RWPE2 (cell line): ENCODE measurements around the gene SMG6.

Experiments used
- ATAC-seq: fragments of 200-7000 bp; cut with Tn5 transposase; 3 replicates; pipeline ENCODE4 v1.9.1; 2021; ENCODE audit warnings: low read depth
- DNase-seq: peaks from one replicate; pipeline ENCODE4 v3.0.0-alpha.2; 2020; ENCODE audit warnings: low spot score
- H3K27ac ChIP-seq: fragments of 450-650 bp; 2 replicates; pipeline ENCODE4 v1.5.1; 2017; ENCODE audit warnings: mild to moderate bottlenecking; ENCODE audit not compliant: poor library complexity, severe bottlenecking
- H3K27me3 ChIP-seq: fragments of 250-450 bp; sonication (Bioruptor Pico); 2 replicates; pipeline ENCODE4 v1.5.1; 2021; ENCODE audit warnings: mild to moderate bottlenecking, moderate library complexity; ENCODE audit not compliant: insufficient read depth, poor library complexity, severe bottlenecking
- H3K36me3 ChIP-seq: fragments of 250-450 bp; sonication (Bioruptor Pico); 2 replicates; pipeline ENCODE4 v1.5.1; 2020; ENCODE audit warnings: low read depth, mild to moderate bottlenecking, moderate library complexity
- H3K4me1 ChIP-seq: fragments of 250-450 bp; sonication (Bioruptor Pico); 2 replicates; pipeline ENCODE4 v1.5.1; 2021; ENCODE audit warnings: mild to moderate bottlenecking, moderate library complexity; ENCODE audit not compliant: insufficient read depth, poor library complexity, severe bottlenecking
- H3K4me3 ChIP-seq: fragments of 250-450 bp; sonication (Bioruptor Pico); 2 replicates; pipeline ENCODE4 v1.5.1; 2021; ENCODE audit warnings: mild to moderate bottlenecking, moderate library complexity; ENCODE audit not compliant: severe bottlenecking
- H3K9me3 ChIP-seq: fragments of 250-450 bp; sonication (Bioruptor Pico); 2 replicates; pipeline ENCODE4 v1.5.1; 2021; ENCODE audit warnings: mild to moderate bottlenecking, moderate library complexity; ENCODE audit not compliant: severe bottlenecking
- TF ChIP-seq, protein P1 (sequence below): fragments of 450-650 bp; IDR thresholded peaks from one replicate; pipeline ENCODE4 v1.5.1; 2017; ENCODE audit warnings: mild to moderate bottlenecking, moderate library complexity; ENCODE audit not compliant: poor library complexity, severe bottlenecking

SMG6 gene

DNA sequence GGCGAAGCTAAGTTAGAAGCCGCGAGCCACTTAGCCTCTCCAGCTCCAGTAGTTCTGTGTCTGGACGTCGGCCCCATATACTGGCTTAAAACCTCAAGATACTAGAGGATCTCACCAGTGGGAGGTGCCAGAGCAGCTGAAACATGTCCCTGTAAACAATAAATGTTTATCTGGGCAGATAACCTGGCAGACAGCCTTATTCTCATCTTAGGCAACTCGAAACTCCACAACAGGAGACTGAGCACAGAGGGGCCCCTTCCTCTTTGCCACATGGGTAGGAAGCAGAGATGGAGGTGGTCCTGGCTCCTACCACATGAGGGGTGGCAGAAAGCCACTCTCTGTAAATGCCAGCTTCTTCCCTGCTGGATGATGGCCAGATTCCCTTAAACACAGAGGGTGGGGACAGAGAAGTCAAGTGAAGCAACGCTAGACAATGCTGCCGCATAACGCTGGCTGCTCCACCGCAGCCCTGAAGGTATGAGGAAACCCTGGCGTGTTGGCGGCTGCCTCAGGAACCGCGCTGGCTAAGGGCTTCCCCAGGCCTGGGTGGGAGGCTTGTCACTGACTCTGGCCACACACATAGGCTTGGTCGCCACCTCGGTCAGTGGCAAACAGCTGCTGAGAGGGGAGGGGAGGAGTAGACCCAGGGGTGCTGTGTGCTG is 180.8 kb downstream of the SMG6 start:
- H3K27ac ChIP-seq = no peak overlapping the region
- ATAC-seq (no peak), DNase-seq (no peak)
- TF ChIP-seq, protein P1, sequence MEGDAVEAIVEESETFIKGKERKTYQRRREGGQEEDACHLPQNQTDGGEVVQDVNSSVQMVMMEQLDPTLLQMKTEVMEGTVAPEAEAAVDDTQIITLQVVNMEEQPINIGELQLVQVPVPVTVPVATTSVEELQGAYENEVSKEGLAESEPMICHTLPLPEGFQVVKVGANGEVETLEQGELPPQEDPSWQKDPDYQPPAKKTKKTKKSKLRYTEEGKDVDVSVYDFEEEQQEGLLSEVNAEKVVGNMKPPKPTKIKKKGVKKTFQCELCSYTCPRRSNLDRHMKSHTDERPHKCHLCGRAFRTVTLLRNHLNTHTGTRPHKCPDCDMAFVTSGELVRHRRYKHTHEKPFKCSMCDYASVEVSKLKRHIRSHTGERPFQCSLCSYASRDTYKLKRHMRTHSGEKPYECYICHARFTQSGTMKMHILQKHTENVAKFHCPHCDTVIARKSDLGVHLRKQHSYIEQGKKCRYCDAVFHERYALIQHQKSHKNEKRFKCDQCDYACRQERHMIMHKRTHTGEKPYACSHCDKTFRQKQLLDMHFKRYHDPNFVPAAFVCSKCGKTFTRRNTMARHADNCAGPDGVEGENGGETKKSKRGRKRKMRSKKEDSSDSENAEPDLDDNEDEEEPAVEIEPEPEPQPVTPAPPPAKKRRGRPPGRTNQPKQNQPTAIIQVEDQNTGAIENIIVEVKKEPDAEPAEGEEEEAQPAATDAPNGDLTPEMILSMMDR = no peak
- H3K4me1 ChIP-seq = no peaks in the 10 kb centered on the region
- H3K27me3 ChIP-seq = no peaks in the 10 kb centered on the region
- H3K36me3 ChIP-seq = no peaks in the 10 kb centered on the region
- H3K4me3 ChIP-seq = no peak overlapping the region
- no peaks in the 10 kb centered on the region for H3K9me3 ChIP-seq

DNA sequence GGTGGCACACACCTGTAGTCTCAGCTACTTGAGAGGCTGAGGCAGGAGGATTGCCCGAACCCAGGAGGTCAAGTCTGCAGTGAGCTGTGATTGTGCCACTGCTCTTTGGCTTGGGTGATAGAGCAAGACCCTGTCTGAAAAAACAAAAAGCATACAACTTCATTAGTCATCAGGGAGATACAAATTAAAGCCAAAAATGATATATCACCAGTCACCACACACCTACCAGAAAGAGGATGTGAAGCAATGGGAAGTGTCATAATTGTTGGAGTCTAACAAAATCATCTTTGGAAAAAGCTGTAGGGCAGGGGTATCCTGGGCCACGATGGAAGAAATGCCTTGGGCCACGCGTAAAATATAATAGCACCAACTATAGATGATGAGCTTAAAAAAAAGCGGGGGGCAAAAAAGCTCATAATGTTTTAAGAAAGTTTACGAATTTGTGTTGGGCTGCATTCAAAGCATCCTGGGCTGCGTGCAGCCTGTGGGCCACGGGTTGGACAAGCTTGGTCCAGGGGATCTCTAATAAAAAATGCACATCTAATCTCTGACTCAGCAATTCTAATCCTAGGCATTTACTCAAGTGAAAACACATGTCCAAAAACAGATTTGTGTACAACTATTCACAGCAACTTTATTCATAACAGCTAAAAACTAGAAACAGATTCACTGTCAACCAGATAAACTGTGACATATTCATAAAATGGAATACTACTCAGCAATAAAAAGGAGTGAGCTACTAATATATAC is 182.8 kb downstream of the SMG6 start:
- ATAC-seq = no peak
- DNase-seq = no peak
- no peaks in the 10 kb centered on the region for H3K4me1 ChIP-seq

DNA sequence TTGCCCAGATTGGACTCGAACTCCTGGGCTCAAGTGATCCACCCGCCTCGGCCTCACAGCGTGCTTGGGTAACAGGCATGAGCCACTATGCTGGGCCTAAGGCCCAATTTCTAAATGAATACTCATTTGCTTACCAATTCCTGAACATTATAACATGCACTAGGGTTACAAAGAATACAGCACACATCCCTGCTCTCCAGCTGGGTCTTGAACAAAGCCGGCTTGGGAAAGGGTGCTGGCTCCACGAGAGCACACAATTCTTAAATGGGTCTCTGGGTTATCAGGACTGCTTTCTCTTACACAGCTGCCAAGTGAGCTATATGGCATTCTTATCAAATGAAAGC is 190.3 kb downstream of the SMG6 start:
- Histone ChIP-seq H3K36me3 (no peaks in the 10 kb centered on the region), H3K4me3 (no peak overlapping the region), H3K9me3 (no peaks in the 10 kb centered on the region), H3K4me1 (no peaks in the 10 kb centered on the region), H3K27ac (no peak overlapping the region), H3K27me3 (no peaks in the 10 kb centered on the region)
- ATAC-seq (no peak), DNase-seq (no peak)
- TF ChIP-seq, protein P1 = no peak

More for the DNA sequence above, 182.8 kb downstream of the SMG6 start:
- Histone ChIP-seq H3K27ac (no peak overlapping the region), H3K9me3 (no peaks in the 10 kb centered on the region), H3K27me3 (no peaks in the 10 kb centered on the region), H3K4me3 (no peak overlapping the region), H3K36me3 (no peaks in the 10 kb centered on the region)
- TF ChIP-seq, protein P1 = no peak

- Histone ChIP-seq H3K4me1 (no peaks in the 10 kb centered on the region), H3K4me3 (no peak overlapping the region), H3K36me3 (no peaks in the 10 kb centered on the region), H3K9me3 (no peaks in the 10 kb centered on the region), H3K27me3 (no peaks in the 10 kb centered on the region), H3K27ac (no peak overlapping the region)
- no peak for ATAC-seq
- DNase-seq = no peak
- TF ChIP-seq, protein P1 = no peak
Observed at GRCh38 chr17:2111691-2112090, 191.9 kb downstream of the SMG6 start.

DNA sequence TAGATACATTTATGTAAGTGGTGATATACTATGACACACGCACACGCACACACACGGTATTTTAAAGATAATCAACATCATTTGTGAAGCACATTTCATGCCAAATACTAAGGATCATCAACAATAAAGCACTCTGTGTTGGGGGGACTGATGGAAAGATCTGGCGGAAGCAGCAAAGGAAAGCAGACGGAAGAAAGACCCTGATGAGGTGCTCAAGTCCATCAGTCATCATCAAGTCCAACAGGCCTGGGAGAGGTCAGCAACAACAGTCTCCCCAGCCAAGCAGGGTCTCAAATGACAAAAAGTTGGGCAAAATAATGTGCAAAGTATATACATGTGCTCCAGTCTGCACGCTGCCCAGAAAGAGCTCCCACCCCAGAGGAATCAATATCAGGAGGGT is 193.1 kb downstream of the SMG6 start:
- Histone ChIP-seq H3K36me3 (no peaks in the 10 kb centered on the region), H3K27ac (no peak overlapping the region), H3K4me1 (no peaks in the 10 kb centered on the region), H3K27me3 (no peaks in the 10 kb centered on the region), H3K4me3 (no peak overlapping the region), H3K9me3 (no peaks in the 10 kb centered on the region)
- TF ChIP-seq, protein P1 = no peak
- ATAC-seq (no peak), DNase-seq (no peak)
